Activated T-cell treated with anti-CD3 and anti-CD28 coated beads, Interleukin-2, amount 50 U/mL, for 72 hours (primary cell): ENCODE results near the gene AURKAIP1. TPM values are rescaled to one million over a fixed set of nuclear protein-coding genes. Genes with fewer than 3 reads are reported as not detected.
"Not testable (repeated sequence)": the region's sequence is repeated elsewhere in the genome, so short reads cannot be mapped to it uniquely, and the experiment has no call there.

ENCODE experiments used
- ATAC-seq, 2 donors: fragments of 150-1000 bp; cut with Tn5 transposase; replicated peaks in 1 of 2; 2 replicates each; pipeline ENCODE4 v1.10.0; 2021; ENCODE audit warnings: moderate library complexity in 2 of 2, mild to moderate bottlenecking in 1 of 2
- DNase-seq, 2 donors: peaks; one replicate each; pipeline ENCODE4 v3.0.0; 2021 to 2022; ENCODE audit warnings: mixed read lengths in 1 of 2
- H3K27ac Mint-ChIP-seq: one replicate; pipeline ENCODE4 v1.8.0; 2022; ENCODE audit warnings: mild to moderate bottlenecking, moderate library complexity, mixed read lengths
- H3K27me3 Mint-ChIP-seq: one replicate; pipeline ENCODE4 v1.8.0; 2022; ENCODE audit warnings: low read depth, mixed read lengths
- H3K36me3 Mint-ChIP-seq, 2 donors: one replicate each; pipeline ENCODE4 v1.8.0; 2022; ENCODE audit warnings: mixed read lengths in 2 of 2, mild to moderate bottlenecking in 1 of 2; ENCODE audit not compliant: insufficient read depth in 2 of 2
- H3K4me1 Mint-ChIP-seq: one replicate; pipeline ENCODE4 v1.8.0; 2022; ENCODE audit warnings: low read depth, mixed read lengths
- H3K4me3 Mint-ChIP-seq, 2 donors: one replicate each; pipeline ENCODE4 v1.8.0; 2022; ENCODE audit warnings: mild to moderate bottlenecking in 2 of 2, mixed read lengths in 2 of 2, moderate library complexity in 2 of 2
- H3K9me3 Mint-ChIP-seq, 2 donors: one replicate each; pipeline ENCODE4 v1.8.0; 2022; ENCODE audit warnings: mixed read lengths in 2 of 2
- total RNA-seq, 2 donors: library from RNA; stranded (reverse); gene quantifications; one replicate each; pipeline ENCODE4 v1.2.3, GENCODE V29; 2022

AURKAIP1 gene
- total RNA-seq, 2 donors from 2014 or later, result 92.4 to 97.7 TPM

DNA sequence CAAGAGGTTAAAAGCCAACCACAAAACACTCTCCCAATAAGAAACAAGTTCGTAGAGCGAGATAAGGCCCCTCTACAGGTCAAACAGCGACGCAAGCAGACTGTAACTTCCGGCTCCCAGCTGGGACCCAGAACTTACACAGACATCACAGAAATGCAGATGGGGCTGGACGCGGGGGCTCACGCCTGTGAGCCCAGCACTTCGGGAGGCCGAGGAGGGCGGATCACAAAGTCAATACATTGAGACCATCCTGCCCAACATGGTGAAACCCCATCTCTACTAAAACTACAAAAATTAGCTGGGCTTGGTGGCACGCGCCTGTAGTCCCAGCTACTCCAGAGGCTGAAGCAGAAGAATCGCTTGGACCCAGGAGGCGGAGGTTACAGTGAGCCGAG lies 13.1 kb upstream of the AURKAIP1 start:
- Mint-ChIP-seq H3K4me3 (no peak overlapping the region), H3K4me1 (no peaks in the 10 kb centered on the region), H3K36me3 (peaks cover 8 to 36% of the 10 kb centered on the region in 2 donors), H3K27me3 (no peaks in the 10 kb centered on the region), H3K27ac (no peak overlapping the region), H3K9me3 (no peaks in the 10 kb centered on the region)
- DNase-seq (no peak), ATAC-seq (no peak)

DNA sequence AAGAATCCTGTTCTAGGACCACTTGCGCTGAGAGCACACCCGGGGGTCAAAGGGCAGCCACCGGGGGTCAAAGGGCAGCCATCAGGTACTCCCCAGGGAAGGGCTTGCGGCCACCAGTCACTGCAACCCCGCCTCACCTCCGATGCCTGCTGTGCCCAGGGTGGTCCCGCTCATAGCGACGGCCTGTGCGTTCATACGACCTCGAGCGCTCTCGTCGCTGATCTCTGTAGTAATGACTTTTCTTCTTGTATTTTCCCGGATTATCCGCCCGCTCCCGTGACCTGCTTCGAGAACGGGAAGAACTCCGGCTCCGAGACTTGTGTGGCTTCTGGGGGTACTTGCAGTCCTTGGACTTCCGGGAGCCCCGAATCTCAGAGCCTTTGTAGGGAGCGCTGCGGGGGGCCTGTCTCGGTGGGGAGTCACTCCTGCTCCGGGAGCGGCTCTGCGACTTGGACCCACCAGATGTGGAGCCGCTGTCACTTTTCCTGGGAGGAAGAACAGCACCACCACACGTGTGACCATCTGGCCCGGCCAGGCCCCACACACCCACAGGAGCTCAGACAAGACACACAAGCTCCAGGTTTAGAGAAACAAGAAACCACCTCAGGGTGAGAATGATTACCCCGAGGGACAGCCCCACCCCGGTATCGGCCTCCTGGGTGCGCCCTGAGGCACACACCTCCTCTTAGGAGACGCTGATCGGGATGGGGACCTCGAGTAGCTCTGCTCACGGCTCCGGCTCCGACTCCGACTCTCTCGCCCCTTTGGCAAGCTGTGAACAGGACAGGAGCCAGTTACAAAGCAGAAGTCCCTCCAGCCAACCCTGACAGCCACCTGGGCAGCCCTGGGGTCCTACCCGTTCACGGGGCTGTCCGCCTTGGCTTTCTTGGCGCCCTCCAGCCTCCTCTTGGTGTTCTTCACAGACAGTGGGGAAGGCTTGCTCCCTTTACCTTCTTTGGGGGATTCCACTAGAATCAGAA lies 12.4 kb upstream of the AURKAIP1 start:
- DNase-seq, result no peak
- no peaks in the 10 kb centered on the region for H3K9me3 Mint-ChIP-seq
- no peak overlapping the region for H3K4me3 Mint-ChIP-seq
- H3K36me3 Mint-ChIP-seq, result peaks cover 8 to 31% of the 10 kb centered on the region in 2 donors
- H3K27ac Mint-ChIP-seq, result no peak overlapping the region
- no peaks in the 10 kb centered on the region for H3K27me3 Mint-ChIP-seq
- ATAC-seq, result no peak
- no peaks in the 10 kb centered on the region for H3K4me1 Mint-ChIP-seq

DNA sequence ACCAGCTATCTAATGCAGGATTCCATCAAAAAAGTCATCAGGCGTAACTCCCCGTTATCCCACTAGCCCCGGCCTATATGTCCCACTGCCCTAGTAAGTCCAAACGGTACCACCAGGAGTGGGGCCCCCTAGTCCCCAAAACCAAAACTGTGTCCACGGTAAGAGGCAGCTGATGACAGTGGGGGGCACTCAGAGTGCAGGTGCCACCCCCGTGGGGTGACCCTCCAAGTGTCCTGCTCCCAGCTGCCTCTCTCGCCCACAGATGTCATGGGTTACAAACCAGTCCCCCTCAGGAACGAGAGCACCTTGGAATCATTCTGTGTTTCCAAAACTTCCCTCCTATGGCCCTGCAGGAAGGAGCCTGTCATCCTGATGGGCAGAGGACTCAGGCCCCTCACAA lies 10.9 kb upstream of the AURKAIP1 start:
- Mint-ChIP-seq H3K4me3 (no peak overlapping the region), H3K9me3 (no peaks in the 10 kb centered on the region), H3K27me3 (no peaks in the 10 kb centered on the region), H3K36me3 (peaks cover 7 to 23% of the 10 kb centered on the region in 2 donors), H3K4me1 (no peaks in the 10 kb centered on the region), H3K27ac (no peak overlapping the region)
- DNase-seq (no peak), ATAC-seq (no peak)

DNA sequence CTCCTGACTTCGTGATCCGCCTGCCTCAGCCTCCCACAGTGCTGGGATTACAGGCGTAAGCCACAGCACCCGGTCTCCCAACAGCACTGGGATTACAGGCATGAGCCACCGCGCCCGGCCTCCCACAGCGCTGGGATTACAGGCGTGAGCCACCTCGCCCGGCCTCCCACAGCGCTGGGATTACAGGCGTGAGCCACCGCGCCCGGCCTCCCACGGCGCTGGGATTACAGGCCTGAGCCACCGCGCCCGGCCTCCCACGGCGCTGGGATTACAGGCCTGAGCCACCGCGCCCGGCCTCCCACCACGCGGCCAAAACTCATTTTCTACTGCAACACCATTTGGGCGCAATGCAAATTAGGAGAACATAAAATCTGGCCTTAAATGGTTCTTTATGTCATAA lies 10.3 kb upstream of the AURKAIP1 start:
- ATAC-seq, H3K27ac Mint-ChIP-seq, H3K27me3 Mint-ChIP-seq, H3K4me1 Mint-ChIP-seq, H3K9me3 Mint-ChIP-seq, DNase-seq, H3K4me3 Mint-ChIP-seq: not testable (repeated sequence)
- H3K36me3 Mint-ChIP-seq, result peaks cover 7 to 18% of the 10 kb centered on the region in 2 donors

DNA sequence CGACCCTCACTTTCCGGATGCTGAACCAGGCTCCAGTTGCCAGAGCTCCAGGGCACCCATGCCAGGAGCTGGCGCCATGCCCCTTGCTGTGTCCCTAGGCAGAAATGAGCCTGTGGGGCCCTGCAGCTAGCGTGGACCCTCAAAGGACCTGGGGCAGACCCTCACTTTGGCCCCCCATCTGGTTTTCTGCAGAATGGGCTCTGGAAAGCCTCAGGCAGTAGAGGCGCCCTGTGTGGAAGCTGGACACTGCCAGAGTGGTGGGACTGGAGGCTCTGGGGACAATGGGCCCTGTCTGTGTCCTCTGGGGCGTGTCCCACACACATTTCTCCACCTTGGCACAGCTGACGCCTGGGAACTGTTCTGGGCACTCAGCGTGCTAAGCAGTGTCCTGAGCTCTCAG lies 6.3 kb upstream of the AURKAIP1 start:
- no peaks in the 10 kb centered on the region for H3K36me3 Mint-ChIP-seq
- ATAC-seq, result no peak

DNA sequence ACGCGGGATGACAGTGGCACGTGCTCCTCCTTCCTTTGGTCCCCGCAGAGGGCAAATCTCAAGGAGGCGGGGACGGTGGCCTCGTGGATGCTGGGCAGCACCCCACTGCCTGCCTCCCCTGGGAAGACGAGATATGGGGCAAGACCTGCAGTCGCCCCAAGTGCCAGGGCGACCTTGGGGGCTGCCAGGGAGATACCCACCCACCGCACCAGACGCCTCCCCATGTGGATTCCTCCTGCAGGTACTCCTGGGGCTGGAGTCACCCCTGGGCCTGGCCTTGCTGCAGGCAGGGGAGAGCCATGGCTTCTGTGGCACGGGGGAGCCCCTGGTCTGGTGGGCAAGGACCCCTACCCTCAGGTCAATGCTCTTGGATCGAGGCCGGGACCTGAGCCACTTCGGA lies 5.9 kb upstream of the AURKAIP1 start:
- Mint-ChIP-seq H3K4me3 (no peak overlapping the region), H3K4me1 (peaks cover 11% of the 10 kb centered on the region), H3K27me3 (no peaks in the 10 kb centered on the region), H3K27ac (no peak overlapping the region), H3K36me3 (no peaks in the 10 kb centered on the region), H3K9me3 (no peaks in the 10 kb centered on the region)
- ATAC-seq (no peak), DNase-seq (no peak)

More for the DNA sequence above, 6.3 kb upstream of the AURKAIP1 start:
- no peak overlapping the region for H3K27ac Mint-ChIP-seq
- no peaks in the 10 kb centered on the region for H3K9me3 Mint-ChIP-seq
- H3K27me3 Mint-ChIP-seq, result no peaks in the 10 kb centered on the region
- DNase-seq, result no peak
- no peak overlapping the region for H3K4me3 Mint-ChIP-seq
- H3K4me1 Mint-ChIP-seq, result peaks cover 7% of the 10 kb centered on the region

DNA sequence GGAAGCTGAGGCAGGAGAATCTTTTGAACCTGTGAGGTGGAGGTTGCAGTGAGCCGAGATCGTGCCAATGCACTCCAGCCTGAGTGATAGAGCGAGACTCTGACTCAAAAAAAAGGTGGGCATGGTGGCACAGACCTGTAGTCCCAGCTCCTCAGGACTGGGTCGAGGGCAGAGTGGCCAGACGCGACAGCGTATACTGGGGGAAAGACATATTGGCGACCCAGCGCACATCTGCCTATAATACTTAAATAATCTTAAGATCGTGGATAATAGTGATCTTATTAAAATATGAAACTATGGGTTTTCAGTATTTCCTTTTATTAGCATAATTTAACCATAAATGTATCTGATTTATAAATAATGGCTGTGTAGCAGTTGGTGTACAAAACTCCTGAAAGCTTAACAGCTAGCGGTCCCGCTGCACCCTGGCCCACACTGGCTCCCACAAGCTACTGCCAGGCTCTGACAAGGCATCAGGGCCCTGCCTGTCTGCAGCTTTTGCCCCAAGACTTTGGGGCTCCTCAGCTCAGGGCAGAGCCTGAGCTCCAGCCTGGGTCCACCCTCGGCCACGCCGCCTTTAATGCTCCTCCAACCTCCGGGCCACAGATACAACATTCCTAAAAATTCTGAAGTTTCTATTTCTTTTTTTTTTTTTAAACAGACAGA lies 2.7 kb upstream of the AURKAIP1 start:
- Mint-ChIP-seq H3K36me3 (peaks cover 0 to 2% of the 10 kb centered on the region in 2 donors), H3K27ac (no peak overlapping the region), H3K9me3 (no peaks in the 10 kb centered on the region), H3K4me3 (no peak overlapping the region), H3K4me1 (peaks cover 26% of the 10 kb centered on the region), H3K27me3 (no peaks in the 10 kb centered on the region)
- ATAC-seq (no peak), DNase-seq (no peak)

DNA sequence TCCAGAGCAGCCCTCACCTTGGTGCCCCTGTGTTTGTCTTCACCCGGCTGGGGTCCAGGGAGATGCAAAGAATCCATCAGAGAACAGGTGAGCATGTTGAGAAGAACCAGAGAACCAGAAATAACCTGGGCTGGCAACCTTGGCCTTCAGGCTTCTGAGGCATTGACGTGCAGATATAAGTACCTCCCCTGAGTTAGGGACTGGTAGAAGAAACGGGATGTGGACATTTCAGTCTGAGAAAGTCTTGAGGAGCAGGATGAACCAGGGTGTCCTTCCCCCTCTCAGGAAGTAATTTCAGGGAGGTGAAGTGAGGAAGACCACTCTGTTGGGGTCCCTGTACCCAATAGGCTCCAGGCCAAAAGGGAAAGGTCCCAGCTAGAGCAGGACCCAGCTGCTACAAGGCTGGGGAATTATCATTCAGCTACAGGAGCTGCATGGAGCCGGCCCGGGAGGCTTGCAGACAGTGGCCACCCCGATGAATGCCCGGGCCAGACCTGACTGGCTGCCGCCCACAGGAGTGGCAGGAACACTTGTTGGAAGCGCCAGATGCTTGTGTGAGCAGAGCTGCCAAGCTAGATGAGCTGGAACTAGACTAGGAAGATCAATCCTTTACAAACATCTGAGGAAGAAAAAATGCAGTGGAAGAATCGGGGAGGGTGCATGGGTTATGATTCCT lies 1.7 kb upstream of the AURKAIP1 start:
- peak overlapping the region; percentile 90 to 91 for H3K4me3 Mint-ChIP-seq
- H3K27me3 Mint-ChIP-seq, result no peaks in the 10 kb centered on the region
- peaks cover 0 to 2% of the 10 kb centered on the region in 2 donors for H3K36me3 Mint-ChIP-seq
- no peak overlapping the region for H3K27ac Mint-ChIP-seq
- no peaks in the 10 kb centered on the region for H3K9me3 Mint-ChIP-seq
- ATAC-seq, result no peak
- H3K4me1 Mint-ChIP-seq, result peaks cover 33% of the 10 kb centered on the region
- no peak for DNase-seq

DNA sequence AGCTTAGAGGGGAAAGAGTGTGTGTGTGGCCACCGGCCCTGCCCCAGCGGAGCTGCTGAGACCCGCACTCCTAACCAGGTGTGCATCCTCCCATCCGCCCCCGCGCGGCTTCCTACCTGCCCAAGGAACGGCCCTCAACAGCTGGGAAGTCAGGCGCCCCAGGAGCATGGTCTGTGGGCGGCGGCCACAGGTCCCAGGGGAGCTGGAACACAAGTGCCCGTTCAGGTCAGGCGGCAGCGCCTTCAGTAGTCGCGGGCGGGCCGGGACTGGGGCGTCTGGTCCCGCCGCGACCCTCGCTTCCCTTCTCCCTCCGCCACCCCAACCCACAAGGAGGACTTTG lies 448 bp downstream of the AURKAIP1 start:
- ATAC-seq (no peak), DNase-seq (peak in 1 of 2 donors; percentile 14)
- H3K4me1 Mint-ChIP-seq, result peaks cover 33% of the 10 kb centered on the region
- H3K27ac Mint-ChIP-seq, result peak overlapping the region; percentile 33
- no peaks in the 10 kb centered on the region for H3K9me3 Mint-ChIP-seq
- H3K36me3 Mint-ChIP-seq, result peaks cover 0 to 2% of the 10 kb centered on the region in 2 donors
- H3K27me3 Mint-ChIP-seq, result no peaks in the 10 kb centered on the region
- H3K4me3 Mint-ChIP-seq, result peak overlapping the region; percentile 90 to 91

- peaks cover 0 to 2% of the 10 kb centered on the region in 2 donors for H3K36me3 Mint-ChIP-seq
- H3K4me3 Mint-ChIP-seq, result peak overlapping the region; percentile 90 to 91
- no peaks in the 10 kb centered on the region for H3K9me3 Mint-ChIP-seq
- ATAC-seq (no peak), DNase-seq (no peak)
- no peak overlapping the region for H3K27ac Mint-ChIP-seq
- peaks cover 33% of the 10 kb centered on the region for H3K4me1 Mint-ChIP-seq
- no peaks in the 10 kb centered on the region for H3K27me3 Mint-ChIP-seq
Measured at GRCh38 chr1:1373815-1374588, 1.0 kb downstream of the AURKAIP1 start.

- Mint-ChIP-seq H3K9me3 (no peaks in the 10 kb centered on the region), H3K36me3 (peaks cover 0 to 2% of the 10 kb centered on the region in 2 donors), H3K27me3 (no peaks in the 10 kb centered on the region), H3K4me1 (peaks cover 33% of the 10 kb centered on the region), H3K4me3 (peak overlapping the region; percentile 51 to 90), H3K27ac (no peak overlapping the region)
- ATAC-seq, result no peak
- no peak for DNase-seq
Measured at GRCh38 chr1:1373051-1373814, 1.8 kb downstream of the AURKAIP1 start.
